Fibroblast of the conjunctiva (primary cell): ENCODE measurements around the gene ABHD6.
"Not testable (repeated sequence)": the region's sequence is repeated elsewhere in the genome, so short reads cannot be mapped to it uniquely, and the experiment has no call there.

Source experiments
- DNase-seq: peaks from one replicate; pipeline ENCODE4 v3.0.0-alpha.2; 2010; ENCODE audit warnings: low read depth

ABHD6 gene

DNA sequence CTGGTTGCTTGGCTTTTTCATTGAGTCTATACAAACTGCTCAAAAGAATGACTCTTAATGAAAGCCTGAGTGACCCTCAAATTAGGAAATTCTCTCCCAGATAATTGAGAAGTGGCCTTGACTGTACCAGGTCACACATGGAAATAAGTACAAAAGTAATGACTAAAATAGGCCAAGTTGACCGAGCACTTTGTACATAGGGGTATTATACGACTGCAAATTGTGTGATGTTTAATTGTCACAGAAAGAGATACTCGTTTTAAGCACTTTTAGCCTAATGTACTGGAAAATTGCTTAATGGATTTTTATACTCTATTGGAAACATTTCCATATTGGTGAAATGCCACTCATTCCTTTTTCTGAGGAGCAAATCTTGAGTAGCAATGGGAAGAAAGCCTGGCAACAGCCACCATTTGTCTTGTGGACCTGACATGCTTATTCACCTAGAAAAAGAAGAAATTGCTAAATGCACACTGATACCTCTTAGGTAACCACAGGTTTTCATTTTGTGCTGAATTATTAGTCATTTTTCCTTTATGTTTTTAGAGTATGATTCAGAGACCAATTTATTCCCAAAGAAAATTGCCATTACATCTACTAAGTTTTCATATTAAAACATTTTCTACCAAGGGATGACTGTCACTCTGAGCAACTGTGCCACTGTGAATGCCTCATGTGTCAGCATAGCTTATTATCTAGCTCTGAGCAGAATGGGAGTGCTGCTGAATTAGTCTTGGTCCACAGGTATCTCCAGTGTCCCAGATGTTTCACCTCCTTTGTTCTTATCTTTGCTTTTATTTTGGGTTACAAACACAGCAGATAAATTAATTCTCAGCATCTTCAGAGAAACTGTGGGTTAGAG, 86.2 kb downstream of the ABHD6 start:
- DNase-seq: no peak

DNA sequence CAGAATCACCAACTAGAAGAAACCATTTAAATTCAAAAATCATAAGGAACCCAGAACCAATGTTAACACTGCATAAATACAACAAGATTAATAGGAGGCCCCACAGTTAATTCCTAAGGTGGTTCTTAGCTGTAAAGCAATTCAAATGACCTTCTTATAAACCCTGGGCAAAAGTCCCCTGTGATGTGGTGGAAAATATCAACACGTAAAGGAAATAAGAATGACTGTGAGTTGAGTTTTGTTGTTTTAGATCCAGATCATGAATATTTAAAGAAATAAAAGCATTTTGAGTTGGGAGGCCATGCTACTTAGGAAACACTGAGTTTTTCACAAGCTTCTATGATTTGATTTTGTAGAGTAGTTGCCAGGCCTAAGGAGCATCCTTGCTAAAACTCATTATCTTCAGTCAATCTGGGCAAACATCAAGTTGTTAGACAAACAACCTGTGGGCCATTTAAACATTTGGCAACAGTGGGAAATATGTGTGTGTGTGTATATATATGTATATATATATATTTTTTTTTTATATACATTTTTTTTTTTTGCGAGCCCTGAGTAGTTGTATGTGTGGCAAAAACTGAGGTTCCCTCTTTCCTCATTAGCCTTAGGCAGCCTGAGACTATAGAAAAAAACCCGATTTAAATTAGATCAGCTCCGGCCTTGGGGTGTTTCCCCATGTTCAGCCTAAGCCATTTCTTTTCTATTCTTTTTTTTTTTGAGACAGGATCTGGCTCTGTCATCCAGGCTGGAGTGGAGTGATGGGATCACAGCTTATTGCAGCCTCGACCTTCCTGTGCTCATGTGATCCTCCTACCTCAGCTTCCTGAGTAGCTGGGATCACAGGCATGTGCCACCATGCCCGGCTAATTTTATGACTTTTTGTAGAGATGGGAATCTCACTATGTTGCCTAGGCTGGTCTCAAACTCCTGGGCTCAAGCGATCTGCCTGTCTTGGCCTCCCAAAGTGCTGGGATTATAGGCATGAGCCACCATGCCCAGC, 87.1 kb downstream of the ABHD6 start:
- DNase-seq: no peak

DNA sequence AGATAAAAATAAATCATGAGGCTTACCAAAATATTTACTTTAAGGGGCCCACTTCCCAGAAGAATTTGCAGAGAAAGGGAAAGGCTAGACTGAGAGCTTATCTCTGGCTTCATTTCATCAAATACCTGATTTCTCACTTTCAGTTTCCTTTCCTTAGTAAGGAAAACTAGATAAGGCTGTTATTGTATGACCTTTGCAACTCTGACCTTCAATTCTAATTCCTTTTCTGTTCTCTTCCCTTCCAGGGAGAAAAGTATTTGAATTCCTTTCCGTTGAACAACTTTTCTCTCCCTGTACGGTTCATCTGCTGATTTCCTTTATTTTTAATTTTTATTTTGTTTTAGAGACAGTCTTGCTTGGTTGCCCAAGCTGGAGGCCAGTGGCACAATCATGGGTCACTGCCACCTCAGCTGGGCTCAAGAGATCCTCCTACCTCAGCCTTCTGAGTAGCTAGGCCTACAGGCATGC, 88.0 kb downstream of the ABHD6 start:
- no peak for DNase-seq

DNA sequence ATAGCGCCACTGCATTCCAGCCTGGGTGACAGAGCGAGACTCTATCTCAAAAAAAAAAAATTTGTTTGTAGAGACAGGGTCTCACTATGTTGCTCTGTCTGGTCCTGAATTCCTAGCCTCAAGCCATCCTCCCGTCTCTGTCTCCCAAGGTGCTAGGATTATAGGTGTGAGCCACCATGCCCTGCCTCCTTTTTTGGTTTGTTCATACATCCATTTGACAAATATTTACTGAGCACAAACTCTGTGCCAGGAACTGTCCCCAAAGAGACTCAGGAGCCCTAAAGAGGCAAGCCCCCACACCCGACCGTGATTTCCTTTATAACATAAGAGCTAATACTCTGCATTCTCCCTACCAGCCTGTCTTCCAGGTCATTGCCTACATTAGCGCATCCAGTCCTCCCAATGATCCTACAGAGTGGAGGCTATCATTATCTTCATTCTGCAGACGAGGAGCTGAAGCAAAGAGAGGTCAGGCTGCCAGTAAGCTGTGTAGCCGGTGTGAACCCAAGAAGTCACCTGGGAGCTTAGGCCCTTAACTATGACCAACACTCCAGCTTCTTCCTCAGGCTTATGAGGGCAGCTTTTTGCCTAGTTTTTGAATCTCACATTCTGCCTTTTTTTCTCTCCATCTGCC, 88.8 kb downstream of the ABHD6 start:
- DNase-seq: no peak

DNA sequence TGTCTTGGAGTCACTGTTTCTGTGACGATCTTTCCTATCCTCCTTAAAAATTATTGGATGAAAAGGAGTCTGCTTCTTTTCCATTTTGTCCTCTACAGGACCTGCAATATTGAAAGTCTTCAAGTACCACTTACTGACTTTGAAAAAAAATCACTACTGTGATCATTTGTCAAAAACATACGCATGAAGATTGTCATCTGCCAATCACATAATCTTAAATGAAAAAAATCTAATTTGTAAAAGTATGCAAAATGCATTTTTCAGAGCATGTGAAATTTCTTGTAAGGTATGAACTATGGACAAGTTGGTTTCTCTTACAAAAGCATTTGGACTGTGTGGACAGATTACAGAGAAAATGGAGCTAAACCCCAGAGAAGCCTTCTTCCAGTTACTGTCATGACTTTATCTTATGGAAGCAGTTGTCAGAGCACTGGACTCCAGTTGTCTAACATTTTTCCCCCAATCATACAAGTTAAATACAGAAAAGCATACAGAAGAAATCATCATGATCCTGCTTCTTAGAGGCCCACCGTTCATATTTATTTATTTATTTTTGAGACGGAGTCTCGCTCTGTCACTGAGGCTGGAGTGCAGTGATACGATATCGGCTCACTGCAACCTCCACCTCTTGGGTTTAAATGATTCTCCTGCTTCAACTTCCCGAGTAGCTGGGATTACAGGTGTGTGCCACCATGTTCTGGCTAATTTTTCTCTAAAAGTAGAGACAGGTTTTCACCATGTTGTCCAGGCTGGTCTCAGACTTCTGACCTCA, 91.7 kb downstream of the ABHD6 start:
- no peak for DNase-seq

DNA sequence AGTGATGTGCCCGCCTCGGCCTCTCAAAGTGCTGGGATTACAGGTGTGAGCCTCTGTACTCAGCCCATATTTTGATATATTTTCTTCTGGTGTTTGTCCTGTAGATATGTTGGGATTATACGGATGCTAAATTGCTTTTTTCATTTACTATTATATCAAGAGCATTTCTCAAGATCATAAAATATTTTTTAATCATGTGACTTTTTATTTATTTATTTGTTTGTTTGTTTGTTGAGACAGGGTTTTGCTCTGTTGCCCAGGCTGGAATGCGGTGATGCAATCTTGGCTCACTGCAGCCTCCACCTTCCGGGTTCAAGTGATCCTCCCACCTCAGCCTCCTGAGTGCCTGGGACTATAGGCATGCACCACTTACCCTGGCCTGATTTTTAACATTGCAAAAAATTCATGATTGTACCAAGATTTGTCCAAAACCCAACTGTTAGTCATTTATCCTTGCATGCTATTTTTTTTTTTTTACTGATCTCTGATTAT, 92.4 kb downstream of the ABHD6 start:
- DNase-seq: no peak

DNA sequence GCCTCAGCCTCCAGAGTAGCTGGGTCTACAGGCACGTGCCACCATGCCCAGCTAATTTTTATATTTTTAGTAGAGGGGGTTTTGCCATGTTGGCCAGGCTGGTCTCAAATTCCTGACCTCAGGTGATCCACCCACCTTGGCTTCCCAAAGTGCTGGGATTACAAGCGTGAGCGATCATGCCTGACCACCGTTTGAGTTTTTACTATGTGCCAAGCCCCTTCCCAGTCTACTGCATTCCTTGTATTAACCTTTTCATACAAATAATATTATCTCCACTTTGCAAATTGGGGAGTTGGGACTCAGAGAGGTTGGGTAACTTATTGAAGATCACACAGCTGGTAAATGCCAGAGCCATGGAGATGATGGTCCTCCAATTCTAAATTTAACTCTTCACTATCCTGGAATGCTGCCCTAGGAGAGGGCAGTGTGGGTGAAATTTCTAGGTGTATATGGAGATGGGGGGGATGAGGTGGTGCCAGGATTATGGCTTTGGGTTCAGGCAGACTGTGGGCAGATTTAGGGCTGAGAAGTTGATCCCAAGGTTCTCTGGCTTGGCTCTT, 94.1 kb downstream of the ABHD6 start:
- no peak for DNase-seq

DNA sequence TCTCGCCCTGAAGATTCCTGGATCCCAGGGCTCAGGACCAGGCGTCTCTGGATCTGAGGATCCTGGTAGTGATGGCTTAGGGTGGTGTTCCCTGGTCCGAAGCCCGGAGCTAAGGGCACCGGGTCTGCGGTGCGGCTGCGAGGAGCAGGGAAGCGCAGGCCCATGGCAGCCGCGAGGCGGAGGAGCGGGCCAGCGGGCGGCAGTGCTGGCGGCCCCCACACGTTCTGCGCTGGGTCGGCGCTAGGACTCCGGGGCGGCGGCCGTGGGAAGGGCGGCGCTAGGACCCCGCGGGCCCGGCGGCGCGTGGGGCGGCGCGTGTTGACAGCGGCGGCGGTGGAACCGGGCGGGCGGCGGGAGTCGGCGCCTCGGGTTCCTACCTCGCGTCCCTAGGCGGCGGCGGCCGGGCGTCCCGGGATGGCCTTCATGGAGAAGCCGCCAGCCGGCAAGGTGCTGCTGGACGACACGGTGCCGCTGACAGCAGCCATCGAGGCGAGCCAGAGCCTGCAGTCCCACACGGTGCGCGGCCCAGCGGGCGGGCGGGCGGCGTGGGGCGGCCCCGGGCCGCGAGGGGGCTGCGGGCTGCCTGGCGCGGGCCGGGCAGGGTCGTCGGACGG, 95.1 kb downstream of the ABHD6 start, which contains the start of gene PXK:
Gene PXK, plus strand, starts transcription at position 318 of the 614 bp plus-strand sequence. Its CDS starts 97 bp downstream, at position 415.
- peak; percentile 42 for DNase-seq

DNA sequence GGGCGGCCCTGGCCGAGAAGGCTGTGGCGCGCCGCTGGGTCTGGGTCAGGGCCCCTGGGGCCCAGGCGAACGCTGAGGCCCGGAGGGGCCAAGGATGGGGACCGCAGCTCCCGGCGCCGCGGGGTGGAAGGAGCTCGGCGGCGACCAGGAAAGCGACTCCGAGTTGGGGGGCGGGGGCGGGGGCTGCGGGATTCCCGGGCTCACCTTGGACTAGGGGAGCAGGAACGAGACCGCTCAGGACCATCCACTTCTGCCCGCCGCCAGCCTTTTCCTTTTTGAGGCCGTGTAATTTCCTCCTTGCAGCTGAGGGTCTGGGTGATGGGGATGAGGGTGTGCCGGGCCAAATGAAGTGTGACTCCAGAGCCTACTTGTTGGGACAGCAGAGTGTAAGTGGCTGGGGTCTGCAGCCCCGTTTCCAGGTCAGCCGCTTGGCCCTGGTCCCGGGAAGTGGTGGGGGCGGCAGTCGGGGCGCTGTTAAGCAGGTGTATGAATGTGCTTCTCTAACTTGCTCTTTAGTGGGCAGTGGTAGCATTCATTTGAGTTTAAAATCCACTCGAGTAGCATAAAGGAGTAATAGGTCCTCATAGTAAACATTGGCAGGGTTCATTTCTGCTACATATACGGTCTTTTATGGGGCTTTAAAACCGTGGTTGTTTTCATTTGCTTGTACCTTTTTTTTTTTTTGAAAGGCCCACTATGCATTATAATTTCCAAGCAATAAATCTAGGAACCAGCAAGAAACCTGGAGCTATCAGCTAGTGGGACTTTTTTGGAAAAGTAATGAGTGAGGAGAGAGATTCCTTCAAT, 95.8 kb downstream of the ABHD6 start:
- no peak for DNase-seq

DNA sequence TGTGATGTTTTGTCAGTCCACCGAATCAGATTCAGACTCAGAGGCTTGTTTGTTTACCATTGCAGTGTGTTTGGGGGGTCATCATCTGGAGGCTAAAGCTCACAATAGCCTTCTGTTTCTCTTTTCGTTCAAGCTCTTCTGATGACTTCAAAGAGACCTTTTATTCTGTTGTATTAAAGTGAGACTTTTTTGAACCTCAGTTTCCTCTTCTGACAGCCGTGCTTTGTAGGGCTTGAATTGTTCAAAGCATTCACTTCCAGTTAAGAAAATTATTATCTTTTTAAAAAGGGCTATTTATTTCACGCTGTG, 96.4 kb downstream of the ABHD6 start:
- no peak for DNase-seq

DNA sequence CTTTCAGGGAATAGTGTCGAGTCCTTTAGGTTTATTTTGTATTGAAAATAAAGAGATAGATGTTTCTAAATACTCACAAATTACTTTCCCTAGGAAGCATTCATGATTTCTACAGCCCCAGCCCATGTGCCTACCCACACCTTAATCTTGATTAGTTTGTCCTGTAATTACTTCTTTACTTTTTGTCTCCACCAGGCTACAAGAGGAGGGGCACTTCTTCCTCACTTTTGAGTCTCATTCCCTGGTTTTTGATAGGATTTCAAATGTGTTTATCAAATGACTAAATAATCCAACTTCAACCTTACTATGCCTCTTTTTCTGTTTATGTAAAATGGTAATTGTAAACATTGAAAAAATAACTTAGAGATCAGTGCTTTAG, 96.9 kb downstream of the ABHD6 start:
- DNase-seq: no peak

DNA sequence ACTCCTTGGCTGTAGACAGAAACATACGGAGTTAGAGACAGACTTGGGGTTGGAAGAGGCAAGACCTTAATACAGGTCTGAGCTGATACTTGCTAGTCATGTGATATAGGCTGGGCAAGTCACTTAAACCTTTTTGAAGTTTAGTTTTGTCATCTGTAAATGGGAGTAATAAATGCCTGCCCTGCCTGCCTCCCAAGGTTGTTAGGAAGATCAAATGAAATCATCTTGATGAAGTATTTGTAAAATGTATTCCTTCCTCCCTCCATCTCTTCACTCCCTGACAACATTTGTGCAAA, 98.0 kb downstream of the ABHD6 start:
- no peak for DNase-seq

DNA sequence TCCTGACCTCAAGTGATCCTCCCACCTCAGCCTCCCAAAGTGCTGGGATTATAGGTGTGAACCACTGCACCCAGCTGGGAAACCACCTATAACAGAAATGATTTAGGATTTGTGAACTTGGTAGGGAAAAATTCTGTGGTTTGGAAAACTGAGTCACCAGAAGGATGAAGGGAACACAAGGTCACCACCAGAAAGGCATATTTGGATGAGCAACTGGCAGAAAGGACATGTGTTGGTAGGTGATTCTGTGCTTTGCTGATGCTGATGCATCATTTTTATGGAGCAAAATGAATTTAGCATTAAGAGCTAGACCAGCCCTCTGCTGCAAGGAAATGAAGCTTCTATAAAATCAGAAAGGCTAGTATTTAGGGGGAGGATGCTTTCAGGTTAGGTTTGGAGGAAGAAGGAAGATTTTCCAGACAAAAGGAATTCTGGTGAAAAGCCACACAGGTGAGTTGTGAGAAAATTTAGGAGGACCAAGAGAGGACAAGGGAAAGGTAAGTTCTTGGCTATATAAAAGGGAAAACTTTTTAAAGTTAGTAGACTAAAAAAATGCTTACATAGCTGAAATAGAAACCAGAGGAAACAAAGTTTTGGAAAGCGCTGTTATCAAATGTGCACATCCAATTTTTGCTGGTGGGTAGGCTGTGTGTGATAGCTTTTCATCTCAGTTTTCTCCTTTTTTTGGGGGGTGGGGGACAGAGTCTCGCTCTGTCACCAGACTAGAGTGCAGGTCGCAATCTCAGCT, 98.7 kb downstream of the ABHD6 start:
- peak; percentile 38 for DNase-seq

DNA sequence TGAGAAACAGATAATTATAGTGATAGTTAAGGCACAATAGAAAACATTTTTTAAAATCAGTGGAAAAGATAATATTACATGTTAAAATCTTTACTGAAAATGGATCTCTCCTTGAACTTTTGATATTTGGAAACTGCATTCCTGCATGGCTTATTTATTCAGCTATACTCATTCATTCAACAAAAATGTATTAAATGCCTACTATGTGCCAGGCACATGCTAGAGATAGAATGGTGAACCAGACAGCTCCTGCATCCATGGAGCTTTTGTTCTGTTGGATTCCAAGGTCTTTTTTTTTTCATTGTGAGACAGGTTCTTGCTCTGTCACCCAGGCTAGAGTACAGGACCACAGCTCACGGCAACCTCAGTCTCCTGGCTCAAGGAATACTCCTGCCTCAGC, 99.6 kb downstream of the ABHD6 start:
- no peak for DNase-seq

DNA sequence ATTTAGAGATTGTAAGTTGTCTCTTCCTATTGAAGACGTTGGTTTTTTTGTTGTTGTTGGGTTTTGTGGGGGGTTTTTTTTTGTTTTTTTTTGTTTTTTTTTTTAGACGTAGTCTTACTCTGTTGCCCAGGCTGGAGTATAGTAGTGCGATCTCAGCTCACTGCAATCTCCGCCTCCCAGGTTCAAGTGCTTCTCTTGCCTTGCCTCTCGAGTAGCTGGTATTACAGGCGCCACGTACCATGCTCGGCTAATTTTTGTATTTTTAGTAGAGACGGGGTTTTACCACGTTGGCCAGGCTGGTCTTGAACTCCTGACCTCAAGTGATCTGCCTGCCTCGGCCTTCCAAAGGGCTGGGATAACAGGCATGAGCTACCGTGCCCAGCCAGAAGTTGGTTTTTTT, 101.6 kb downstream of the ABHD6 start:
- DNase-seq: not testable (repeated sequence)

DNA sequence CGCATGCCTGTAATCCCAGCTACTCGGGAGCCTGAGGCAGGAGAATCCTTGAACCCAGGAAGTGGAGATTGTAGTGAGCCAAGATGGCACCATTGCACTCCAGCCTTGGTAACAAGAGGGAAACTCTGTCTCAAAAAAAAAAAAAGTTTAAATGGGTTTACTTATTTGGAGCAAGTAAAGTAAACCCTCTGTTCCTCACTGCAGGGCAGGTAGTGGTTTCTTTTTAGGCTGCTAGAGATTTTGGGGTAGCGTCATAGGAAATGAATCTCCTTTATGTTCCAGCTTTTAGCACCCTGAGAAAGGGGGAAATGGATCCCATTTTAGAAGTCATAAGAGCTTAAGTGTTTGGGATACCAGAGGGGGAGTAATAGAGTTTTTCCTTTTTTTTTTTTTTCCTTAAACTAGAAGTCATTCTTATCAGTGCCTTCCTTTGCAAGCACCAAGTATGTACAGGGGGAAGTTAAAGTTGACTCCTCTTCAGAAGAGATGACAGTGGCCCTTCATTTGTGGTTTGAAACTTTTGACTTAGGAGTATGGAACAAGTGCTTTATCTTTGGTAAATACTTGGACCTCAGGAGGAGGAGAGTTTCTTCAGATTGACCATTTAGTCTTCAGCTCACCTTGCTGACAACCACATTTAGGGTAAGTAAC, 103.1 kb downstream of the ABHD6 start:
- no peak for DNase-seq

DNA sequence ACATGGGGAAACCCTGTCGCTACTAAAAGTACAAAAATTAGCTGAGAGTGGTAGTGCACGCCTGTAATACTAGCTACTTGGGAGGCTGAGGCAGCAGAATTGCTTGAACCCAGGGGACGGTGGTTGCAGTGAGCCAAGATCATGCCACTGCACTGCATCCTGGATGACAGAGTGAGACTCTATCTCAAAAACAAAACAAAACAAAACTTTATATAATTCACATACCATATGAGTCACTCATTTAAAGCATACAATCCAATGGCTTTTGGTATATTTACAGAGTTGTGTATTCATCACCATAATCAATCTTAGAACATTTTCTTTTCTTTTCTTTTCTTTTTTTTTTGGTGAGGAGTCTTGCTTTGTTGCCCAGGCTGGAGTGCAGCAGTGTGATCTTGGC, 103.8 kb downstream of the ABHD6 start:
- no peak for DNase-seq

DNA sequence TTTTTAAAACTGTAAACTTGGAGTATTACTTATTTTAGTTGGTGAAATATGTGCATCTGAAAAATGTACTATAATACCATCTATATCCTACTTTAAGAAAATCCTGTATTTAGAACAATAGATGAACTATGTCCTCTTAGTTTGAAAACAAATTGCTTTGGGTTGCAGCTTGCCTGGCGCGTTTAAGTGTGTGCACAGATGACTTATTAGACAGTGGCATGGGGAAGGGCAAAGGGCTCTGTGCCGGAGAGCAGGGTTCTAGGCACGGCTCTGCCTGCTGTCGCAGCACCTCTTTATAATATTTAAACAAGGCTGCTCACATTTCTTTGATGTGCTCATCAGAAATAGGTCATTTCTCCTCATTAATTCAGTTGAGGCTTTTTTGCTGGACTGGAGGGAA, 105.1 kb downstream of the ABHD6 start:
- DNase-seq: no peak
